ENCODE results near the gene RNPEPL1. TPM values are rescaled to one million over a fixed set of nuclear protein-coding genes. Genes with fewer than 3 reads are reported as not detected.

The RNPEPL1 gene
- total and polyA plus RNA-seq, 7 donors, result 23.1 to 136 (median 64.3) TPM

GRCh38 chr2:240604939-240605716 is 36.8 kb downstream of the RNPEPL1 start:
- peak; percentile 55 for DNase-seq
- Histone ChIP-seq H3K27ac (no peak overlapping the region), H3K4me1 (no peaks in the 10 kb centered on the region), H3K9me3 (no peaks in the 10 kb centered on the region), H3K4me3 (no peak overlapping the region), H3K27me3 (no peaks in the 10 kb centered on the region), H3K36me3 (no peaks in the 10 kb centered on the region)
- TF ChIP-seq POLR2A (IDR thresholded peaks at IDR 0.05), result no peak
- TF ChIP-seq POLR2AphosphoS5 (IDR thresholded peaks at IDR 0.05), result no peak
- no peak for TF ChIP-seq CTCF (IDR thresholded peaks at IDR 0.05)
- TF ChIP-seq EP300 (IDR thresholded peaks at IDR 0.05), result no peak
- 21 to 75% methylated on average over 19 of the region's 19 CpGs for WGBS, 2 donors
- intact Hi-C loops (cut with DNase I), result no loop called here

- Histone ChIP-seq H3K9me3 (no peaks in the 10 kb centered on the region), H3K36me3 (no peaks in the 10 kb centered on the region), H3K4me3 (no peak overlapping the region), H3K27ac (no peak overlapping the region), H3K27me3 (no peaks in the 10 kb centered on the region), H3K4me1 (no peaks in the 10 kb centered on the region)
- intact Hi-C loops (cut with DNase I), result no loop called here
- peak; percentile 59 for DNase-seq
- no peak for TF ChIP-seq CTCF (IDR thresholded peaks at IDR 0.05)
- TF ChIP-seq POLR2AphosphoS5 (IDR thresholded peaks at IDR 0.05), result no peak
- TF ChIP-seq POLR2A (IDR thresholded peaks at IDR 0.05), result no peak
- no peak for TF ChIP-seq EP300 (IDR thresholded peaks at IDR 0.05)
- 25 to 75% methylated on average over 12 of the region's 12 CpGs for WGBS, 2 donors
These were observed 37.8 kb downstream of the RNPEPL1 start for GRCh38 chr2:240605867-240606743.

- Histone ChIP-seq H3K27ac (no peak overlapping the region), H3K36me3 (no peaks in the 10 kb centered on the region), H3K4me3 (no peak overlapping the region), H3K27me3 (no peaks in the 10 kb centered on the region), H3K9me3 (no peaks in the 10 kb centered on the region), H3K4me1 (no peaks in the 10 kb centered on the region)
- intact Hi-C loops (cut with DNase I), result no loop called here
- DNase-seq, result no peak
- TF ChIP-seq POLR2AphosphoS5 (IDR thresholded peaks at IDR 0.05), result no peak
- no peak for TF ChIP-seq CTCF (IDR thresholded peaks at IDR 0.05)
- no peak for TF ChIP-seq POLR2A (IDR thresholded peaks at IDR 0.05)
- no peak for TF ChIP-seq EP300 (IDR thresholded peaks at IDR 0.05)
- WGBS, 2 donors, result 74 to 89% methylated on average over 10 of the region's 10 CpGs
These were observed 43.4 kb downstream of the RNPEPL1 start for GRCh38 chr2:240611601-240612210.

- Histone ChIP-seq H3K9me3 (no peaks in the 10 kb centered on the region), H3K27me3 (no peaks in the 10 kb centered on the region), H3K36me3 (no peaks in the 10 kb centered on the region), H3K4me1 (no peaks in the 10 kb centered on the region), H3K27ac (no peak overlapping the region), H3K4me3 (no peak overlapping the region)
- no peak for DNase-seq
- intact Hi-C loops (cut with DNase I), result no loop called here
- WGBS, 2 donors, result 97% methylated on average over 4 of the region's 4 CpGs
- TF ChIP-seq CTCF (IDR thresholded peaks at IDR 0.05) (no peak), POLR2A (IDR thresholded peaks at IDR 0.05) (no peak), EP300 (IDR thresholded peaks at IDR 0.05) (no peak), POLR2AphosphoS5 (IDR thresholded peaks at IDR 0.05) (no peak)
These were observed 45.5 kb downstream of the RNPEPL1 start for GRCh38 chr2:240613781-240614180.

Measured in sigmoid colon (tissue), 7 donors.